Activated CD8-positive, alpha-beta memory T cell treated with anti-CD3 and anti-CD28 coated beads, Interleukin-2, amount 50 U/mL, for 24 hours (primary cell): ENCODE results near the gene CSAG2.
"Not testable (repeated sequence)": the region's sequence is repeated elsewhere in the genome, so short reads cannot be mapped to it uniquely, and the experiment has no call there.

Source experiments
- DNase-seq: peaks from one replicate; pipeline ENCODE4 v3.0.0-alpha.2; 2020; ENCODE audit errors: extremely low read depth

The CSAG2 gene

GRCh38 chrX:152709173-152709572, at the start of gene CSAG2:
CSAG2 (minus strand) TSS chrX:152709273; CDS start chrX:152709112, 161 bp downstream.
- DNase-seq, result not testable (repeated sequence)

DNA sequence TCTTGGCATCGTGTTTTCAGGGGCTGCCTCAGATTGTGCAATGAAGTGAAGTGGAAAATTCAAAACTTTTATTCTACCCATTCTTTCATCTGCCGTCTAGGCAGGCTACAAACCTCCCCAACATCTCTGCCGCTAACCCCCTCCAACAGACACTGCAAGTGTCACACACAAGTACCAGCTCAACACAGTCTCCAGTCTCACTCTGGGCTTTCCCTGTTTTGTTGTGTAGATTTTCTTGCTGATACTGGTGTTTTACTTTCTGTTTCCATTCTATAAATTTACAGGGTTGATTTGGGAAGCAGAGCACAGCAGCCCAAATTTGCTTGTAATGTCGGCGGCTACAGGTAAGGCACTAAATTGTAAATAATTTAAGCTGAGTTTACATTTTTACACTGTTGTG, 45.8 kb upstream of the CSAG2 start:
- not testable (repeated sequence) for DNase-seq

- DNase-seq, result not testable (repeated sequence)
Measured at GRCh38 chrX:152753686-152754650, 44.9 kb upstream of the CSAG2 start, which contains the start of gene MAGEA2. MAGEA2 (minus strand) TSS chrX:152753842; CDS start chrX:152751363, 2,479 bp downstream.

DNA sequence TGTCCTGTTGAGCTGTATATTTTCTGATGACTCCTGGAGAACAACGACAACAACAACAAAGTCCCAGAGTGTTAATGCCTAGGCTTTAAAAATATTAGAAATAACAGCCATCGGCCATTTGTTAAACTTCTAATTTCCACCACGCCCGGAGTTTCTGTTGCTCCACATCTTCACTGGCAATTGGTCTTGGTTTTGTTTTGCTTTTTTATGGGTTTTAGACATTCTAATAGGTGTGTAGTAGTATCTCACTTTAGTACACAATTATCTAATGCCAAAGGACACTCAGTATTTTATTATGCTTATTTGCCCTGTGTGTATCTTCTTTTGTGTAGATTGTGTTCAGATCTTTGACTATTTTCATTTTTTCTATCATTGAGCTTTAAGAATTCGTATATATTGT, 29.5 kb upstream of the CSAG2 start:
- no peak for DNase-seq

- DNase-seq, result not testable (repeated sequence)
Measured at GRCh38 chrX:152736528-152736927, 27.5 kb upstream of the CSAG2 start.

DNA sequence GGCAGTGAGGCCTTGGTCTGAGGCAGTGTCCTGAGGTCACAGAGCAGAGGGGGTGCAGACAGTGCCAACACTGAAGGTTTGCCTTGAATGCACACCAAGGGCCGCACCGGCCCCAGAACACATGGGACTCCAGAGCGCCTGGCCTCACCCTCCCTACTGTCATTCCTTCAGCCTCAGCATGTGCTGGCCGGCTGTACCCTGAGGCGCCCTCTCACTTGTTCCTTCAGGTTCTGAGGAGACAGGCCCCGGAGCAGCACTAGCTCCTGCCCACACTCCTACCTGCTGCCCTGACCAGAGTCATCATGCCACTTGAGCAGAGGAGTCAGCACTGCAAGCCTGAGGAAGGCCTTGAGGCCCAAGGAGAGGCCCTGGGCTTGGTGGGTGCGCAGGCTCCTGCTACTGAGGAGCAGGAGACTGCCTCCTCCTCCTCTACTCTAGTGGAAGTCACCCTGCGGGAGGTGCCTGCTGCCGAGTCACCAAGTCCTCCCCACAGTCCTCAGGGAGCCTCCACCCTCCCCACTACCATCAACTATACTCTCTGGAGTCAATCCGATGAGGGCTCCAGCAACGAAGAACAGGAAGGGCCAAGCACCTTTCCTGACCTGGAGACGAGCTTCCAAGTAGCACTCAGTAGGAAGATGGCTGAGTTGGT, 26.9 kb upstream of the CSAG2 start:
- no peak for DNase-seq

DNA sequence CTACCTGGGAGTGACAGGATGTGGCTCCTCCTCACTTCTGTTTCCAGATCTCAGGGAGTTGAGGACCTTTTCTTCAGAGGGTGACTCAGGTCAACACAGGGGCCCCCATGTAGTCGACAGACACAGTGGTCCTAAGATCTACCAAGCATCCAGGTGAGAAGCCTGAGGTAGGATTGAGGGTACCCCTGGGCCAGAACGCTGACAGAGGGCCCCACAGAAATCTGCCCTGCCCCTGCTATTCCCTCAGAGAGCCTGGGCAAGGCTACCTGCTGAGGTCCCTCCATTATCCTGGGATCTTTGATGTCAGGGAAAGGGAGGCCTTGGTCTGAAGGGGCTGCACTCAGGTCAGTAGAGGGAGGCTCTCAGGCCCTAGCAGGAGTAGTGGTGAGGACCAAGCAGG, 26.0 kb upstream of the CSAG2 start:
- no peak for DNase-seq

- not testable (repeated sequence) for DNase-seq
Measured at GRCh38 chrX:152734143-152734858, 25.2 kb upstream of the CSAG2 start.

- no peak for DNase-seq
Measured at GRCh38 chrX:152733261-152733975, 24.3 kb upstream of the CSAG2 start, which contains the start of the genes CSAG1 and MAGEA12. CSAG1 (minus strand) TSS chrX:152733721; CDS start chrX:152732460, 1,261 bp downstream. MAGEA12 (plus strand) TSS chrX:152733757; CDS start chrX:152736162, 2,405 bp downstream.

- no peak for DNase-seq
Measured at GRCh38 chrX:152725409-152725808, 16.3 kb upstream of the CSAG2 start.

- DNase-seq, result not testable (repeated sequence)
Measured at GRCh38 chrX:152713815-152714787, 5.0 kb upstream of the CSAG2 start, which contains the start of gene MAGEA2B. MAGEA2B (plus strand) TSS chrX:152714628; CDS start chrX:152717107, 2,479 bp downstream.

- DNase-seq, result not testable (repeated sequence)
Measured at GRCh38 chrX:152713195-152713594, 4.1 kb upstream of the CSAG2 start.

GRCh38 chrX:152706500-152706899, 2.6 kb downstream of the CSAG2 start:
- not testable (repeated sequence) for DNase-seq

DNA sequence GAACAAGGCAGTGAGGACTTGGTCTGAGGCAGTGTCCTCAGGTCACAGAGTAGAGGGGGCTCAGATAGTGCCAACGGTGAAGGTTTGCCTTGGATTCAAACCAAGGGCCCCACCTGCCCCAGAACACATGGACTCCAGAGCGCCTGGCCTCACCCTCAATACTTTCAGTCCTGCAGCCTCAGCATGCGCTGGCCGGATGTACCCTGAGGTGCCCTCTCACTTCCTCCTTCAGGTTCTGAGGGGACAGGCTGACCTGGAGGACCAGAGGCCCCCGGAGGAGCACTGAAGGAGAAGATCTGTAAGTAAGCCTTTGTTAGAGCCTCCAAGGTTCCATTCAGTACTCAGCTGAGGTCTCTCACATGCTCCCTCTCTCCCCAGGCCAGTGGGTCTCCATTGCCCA, 8.7 kb downstream of the CSAG2 start:
- not testable (repeated sequence) for DNase-seq

GRCh38 chrX:152697952-152698931, 10.8 kb downstream of the CSAG2 start, which contains the start of gene MAGEA3:
MAGEA3 (plus strand) TSS chrX:152698794; CDS start chrX:152700833, 2,039 bp downstream.
- DNase-seq, result not testable (repeated sequence)

DNA sequence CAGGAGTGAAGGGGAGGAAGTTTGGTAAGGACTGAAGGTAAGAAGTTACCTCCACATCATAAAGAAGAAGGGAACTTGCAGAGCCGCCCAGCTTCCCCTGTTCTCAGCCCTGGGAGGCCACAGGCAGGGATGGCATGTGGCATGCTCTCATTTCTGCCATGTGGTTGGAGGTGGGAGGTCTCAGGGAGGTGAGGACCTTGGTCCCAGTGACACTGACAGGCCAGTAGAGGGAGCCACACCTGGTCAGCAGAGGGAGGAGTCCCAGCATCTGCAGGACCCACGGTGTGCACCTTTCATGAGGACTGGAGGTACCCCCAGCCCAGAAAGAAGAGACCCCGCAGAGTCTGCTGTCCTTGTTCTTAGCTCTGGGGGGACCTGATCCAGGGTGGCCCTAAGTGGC, 28.1 kb downstream of the CSAG2 start:
- DNase-seq, result not testable (repeated sequence)

- DNase-seq, result not testable (repeated sequence)
Measured at GRCh38 chrX:152674652-152675051, 34.4 kb downstream of the CSAG2 start.

DNA sequence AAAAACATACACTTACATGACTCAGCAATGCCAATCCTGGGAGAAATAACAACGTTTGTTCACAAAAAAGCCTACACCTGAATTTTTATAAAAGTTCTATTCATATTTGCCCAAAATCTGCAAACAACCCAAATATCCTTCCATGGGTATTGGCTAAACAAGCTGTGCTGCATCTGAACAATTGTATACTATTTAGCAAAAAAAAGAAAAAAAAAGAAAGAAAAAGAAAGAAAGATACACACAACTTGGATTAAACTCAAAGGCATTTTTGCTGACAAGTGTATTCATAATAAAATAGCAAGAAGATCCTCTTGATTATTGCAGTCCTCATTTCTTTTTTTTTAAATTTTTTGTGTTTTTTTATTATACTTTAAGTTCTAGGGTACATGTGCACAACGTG, 34.9 kb downstream of the CSAG2 start:
- DNase-seq, result no peak
